ENCODE data around the gene DRC1. TPM values are rescaled to one million over a fixed set of nuclear protein-coding genes. Genes with fewer than 3 reads are reported as not detected.

DRC1 gene
- total RNA-seq, 2 experiments from 2014 or later = not detected

- no peaks in the 10 kb centered on the region for H3K4me1 Mint-ChIP-seq (ENCODE audit: low read depth)
- DNase-seq = no peak
- no peak overlapping the region for H3K27ac Mint-ChIP-seq
- ChIA-PET POLR2A (interaction anchor here (0.6 kb wide), 1 partner anchor 101 kb away, joined by 3 read pairs; no protein-coding TSS in a partner anchor), CTCF (no interaction called here)
- H3K27me3 Mint-ChIP-seq = no peaks in the 10 kb centered on the region
- H3K36me3 Mint-ChIP-seq = no peaks in the 10 kb centered on the region
- intact Hi-C loops (cut with micrococcal nuclease) = no loop called here
- H3K9me3 Mint-ChIP-seq = no peaks in the 10 kb centered on the region
- H3K4me3 Mint-ChIP-seq = no peak overlapping the region
These were observed 52.0 kb downstream of the DRC1 start for GRCh38 chr2:26453421-26454329.

- Mint-ChIP-seq H3K4me3 (no peak overlapping the region), H3K4me1 (ENCODE audit: low read depth) (no peaks in the 10 kb centered on the region), H3K27me3 (no peaks in the 10 kb centered on the region), H3K9me3 (no peaks in the 10 kb centered on the region), H3K27ac (no peak overlapping the region), H3K36me3 (no peaks in the 10 kb centered on the region)
- no peak for DNase-seq
- intact Hi-C loops (cut with micrococcal nuclease) = no loop called here
- CTCF ChIA-PET = no interaction called here
- POLR2A ChIA-PET = no interaction called here
These were observed 52.9 kb downstream of the DRC1 start for GRCh38 chr2:26454561-26455001.

- no peak overlapping the region for H3K4me3 Mint-ChIP-seq
- no peaks in the 10 kb centered on the region for H3K36me3 Mint-ChIP-seq
- H3K9me3 Mint-ChIP-seq = no peaks in the 10 kb centered on the region
- ChIA-PET CTCF (no interaction called here), POLR2A (no interaction called here)
- no peak for DNase-seq
- intact Hi-C loops (cut with micrococcal nuclease) = no loop called here
- H3K4me1 Mint-ChIP-seq (ENCODE audit: low read depth) = no peaks in the 10 kb centered on the region
- H3K27ac Mint-ChIP-seq = no peak overlapping the region
- H3K27me3 Mint-ChIP-seq = no peaks in the 10 kb centered on the region
These were observed 53.4 kb downstream of the DRC1 start for GRCh38 chr2:26455037-26455669.

- no peaks in the 10 kb centered on the region for H3K4me1 Mint-ChIP-seq (ENCODE audit: low read depth)
- POLR2A ChIA-PET = no interaction called here
- CTCF ChIA-PET = no interaction called here
These were observed 54.1 kb downstream of the DRC1 start for GRCh38 chr2:26455670-26456439.

GRCh38 chr2:26456440-26457250 lies 54.9 kb downstream of the DRC1 start:
- ChIA-PET CTCF (no interaction called here), POLR2A (no interaction called here)
- DNase-seq = no peak
- no peak overlapping the region for H3K27ac Mint-ChIP-seq
- intact Hi-C loops (cut with micrococcal nuclease) = no loop called here
- no peaks in the 10 kb centered on the region for H3K27me3 Mint-ChIP-seq
- H3K36me3 Mint-ChIP-seq = no peaks in the 10 kb centered on the region
- H3K4me3 Mint-ChIP-seq = no peak overlapping the region
- H3K4me1 Mint-ChIP-seq (ENCODE audit: low read depth) = no peaks in the 10 kb centered on the region
- H3K9me3 Mint-ChIP-seq = no peaks in the 10 kb centered on the region

More at GRCh38 chr2:26455670-26456439, 54.1 kb downstream of the DRC1 start:
- H3K36me3 Mint-ChIP-seq = no peaks in the 10 kb centered on the region
- intact Hi-C loops (cut with micrococcal nuclease) = no loop called here
- no peaks in the 10 kb centered on the region for H3K9me3 Mint-ChIP-seq
- no peak overlapping the region for H3K4me3 Mint-ChIP-seq
- H3K27me3 Mint-ChIP-seq = no peaks in the 10 kb centered on the region
- H3K27ac Mint-ChIP-seq = no peak overlapping the region
- DNase-seq = no peak

GRCh38 chr2:26457251-26457666 lies 55.5 kb downstream of the DRC1 start:
- H3K4me1 Mint-ChIP-seq (ENCODE audit: low read depth) = no peaks in the 10 kb centered on the region
- H3K27me3 Mint-ChIP-seq = no peaks in the 10 kb centered on the region
- H3K9me3 Mint-ChIP-seq = no peaks in the 10 kb centered on the region
- POLR2A ChIA-PET = no interaction called here
- CTCF ChIA-PET = no interaction called here
- no peak for DNase-seq
- H3K27ac Mint-ChIP-seq = no peak overlapping the region
- no peak overlapping the region for H3K4me3 Mint-ChIP-seq
- intact Hi-C loops (cut with micrococcal nuclease) = no loop called here
- no peaks in the 10 kb centered on the region for H3K36me3 Mint-ChIP-seq

GRCh38 chr2:26457695-26458364 lies 56.1 kb downstream of the DRC1 start:
- ChIA-PET CTCF (no interaction called here), POLR2A (no interaction called here)
- no peak for DNase-seq
- Mint-ChIP-seq H3K27ac (no peak overlapping the region), H3K36me3 (no peaks in the 10 kb centered on the region), H3K4me1 (ENCODE audit: low read depth) (no peaks in the 10 kb centered on the region), H3K9me3 (no peaks in the 10 kb centered on the region), H3K4me3 (no peak overlapping the region), H3K27me3 (no peaks in the 10 kb centered on the region)
- intact Hi-C loops (cut with micrococcal nuclease) = no loop called here

GRCh38 chr2:26458365-26459042 lies 56.8 kb downstream of the DRC1 start:
- Mint-ChIP-seq H3K36me3 (no peaks in the 10 kb centered on the region), H3K27ac (no peak overlapping the region), H3K9me3 (no peaks in the 10 kb centered on the region), H3K4me3 (no peak overlapping the region), H3K27me3 (no peaks in the 10 kb centered on the region), H3K4me1 (ENCODE audit: low read depth) (no peaks in the 10 kb centered on the region)
- no peak for DNase-seq
- ChIA-PET POLR2A (no interaction called here), CTCF (no interaction called here)
- intact Hi-C loops (cut with micrococcal nuclease) = no loop called here

- no peak overlapping the region for H3K4me3 Mint-ChIP-seq
- no peak overlapping the region for H3K27ac Mint-ChIP-seq
These were observed 58.4 kb downstream of the DRC1 start for GRCh38 chr2:26459991-26460612.

GRCh38 chr2:26460613-26461031 lies 58.9 kb downstream of the DRC1 start:
- intact Hi-C loops (cut with micrococcal nuclease) = no loop called here
- ChIA-PET CTCF (no interaction called here), POLR2A (no interaction called here)
- Mint-ChIP-seq H3K4me1 (ENCODE audit: low read depth) (no peaks in the 10 kb centered on the region), H3K36me3 (no peaks in the 10 kb centered on the region), H3K9me3 (no peaks in the 10 kb centered on the region), H3K27me3 (no peaks in the 10 kb centered on the region), H3K27ac (no peak overlapping the region), H3K4me3 (no peak overlapping the region)
- DNase-seq = no peak

More at GRCh38 chr2:26459991-26460612, 58.4 kb downstream of the DRC1 start:
- no peaks in the 10 kb centered on the region for H3K4me1 Mint-ChIP-seq (ENCODE audit: low read depth)
- intact Hi-C loops (cut with micrococcal nuclease) = no loop called here
- H3K27me3 Mint-ChIP-seq = no peaks in the 10 kb centered on the region
- no peaks in the 10 kb centered on the region for H3K36me3 Mint-ChIP-seq
- ChIA-PET POLR2A (no interaction called here), CTCF (no interaction called here)
- no peak for DNase-seq
- H3K9me3 Mint-ChIP-seq = no peaks in the 10 kb centered on the region

- H3K4me3 Mint-ChIP-seq = no peak overlapping the region
- H3K36me3 Mint-ChIP-seq = no peaks in the 10 kb centered on the region
- intact Hi-C loops (cut with micrococcal nuclease) = no loop called here
- no peaks in the 10 kb centered on the region for H3K4me1 Mint-ChIP-seq (ENCODE audit: low read depth)
- no peaks in the 10 kb centered on the region for H3K27me3 Mint-ChIP-seq
- H3K9me3 Mint-ChIP-seq = no peaks in the 10 kb centered on the region
- ChIA-PET POLR2A (no interaction called here), CTCF (no interaction called here)
- no peak for DNase-seq
- H3K27ac Mint-ChIP-seq = no peak overlapping the region
These were observed 59.9 kb downstream of the DRC1 start for GRCh38 chr2:26461601-26462023.

Measured in activated CD4-positive, alpha-beta memory T cell treated with anti-CD3 and anti-CD28 coated beads for 36 hours (primary cell).